Measurements from ENCODE around the gene RICTOR. TPM values are rescaled to one million over a fixed set of nuclear protein-coding genes. Genes with fewer than 3 reads are reported as not detected.
A peak's percentile ranks its signal among the peaks of the same experiment; 100 is the strongest.

Gene RICTOR
- total and polyA plus RNA-seq, 7 experiments from 2014 or later = 16.2 to 96.2 (median 65.0) TPM

- peaks cover 22 to 70% (median 55%) of the 10 kb centered on the region in 5 donors for H3K36me3 Mint-ChIP-seq
- ChIA-PET CTCF (no interaction called here), POLR2A (no interaction called here)
- Histone ChIP-seq H3K27me3 (ENCODE audit: control insufficient read depth in 2 of 2, insufficient read depth in 2 of 2, low read length in 2 of 2) (no peaks in the 10 kb centered on the region), H3K9me3 (ENCODE audit: control insufficient read depth in 2 of 3, low read length in 3 of 3) (no peaks in the 10 kb centered on the region), H3K36me3 (ENCODE audit: control insufficient read depth in 2 of 3, insufficient read depth in 3 of 3, low read length in 3 of 3) (peaks cover 29 to 80% (median 49%) of the 10 kb centered on the region in 3 experiments), H3K4me3 (ENCODE audit: low read length) (no peak overlapping the region), H3K27ac (ENCODE audit: low read depth, low read length) (no peak overlapping the region), H3K4me1 (ENCODE audit: control insufficient read depth in 2 of 2, insufficient read depth in 2 of 2, low read length in 2 of 2) (no peaks in the 10 kb centered on the region)
- H3K27me3 Mint-ChIP-seq = no peaks in the 10 kb centered on the region
- intact Hi-C loops (cut with micrococcal nuclease) = no loop called here
- H3K27ac Mint-ChIP-seq = peak overlapping the region in 2 of 9 donors; percentile 62 to 86
- peaks cover 10 to 67% (median 36%) of the 10 kb centered on the region in 7 donors for H3K4me1 Mint-ChIP-seq
- ATAC-seq (no peak), DNase-seq (no peak)
- H3K9me3 Mint-ChIP-seq = no peaks in the 10 kb centered on the region
- H3K4me3 Mint-ChIP-seq = no peak overlapping the region
Measured at GRCh38 chr5:39113354-39113953, 39.3 kb upstream of the RICTOR start.

- H3K9me3 ChIP-seq (ENCODE audit: control insufficient read depth in 2 of 3, low read length in 3 of 3) = no peaks in the 10 kb centered on the region
- no peak for DNase-seq
- ChIA-PET POLR2A (no interaction called here), CTCF (no interaction called here)
- no peaks in the 10 kb centered on the region for H3K27me3 Mint-ChIP-seq
- no peak overlapping the region for H3K4me3 Mint-ChIP-seq
- peak overlapping the region in 8 of 9 donors; percentile 0 to 84 (median 53) for H3K27ac Mint-ChIP-seq
- H3K4me1 Mint-ChIP-seq = peaks cover 0 to 37% (median 10%) of the 10 kb centered on the region in 7 donors
- H3K36me3 ChIP-seq (ENCODE audit: control insufficient read depth in 2 of 3, insufficient read depth in 3 of 3, low read length in 3 of 3) = peaks cover 5 to 72% (median 38%) of the 10 kb centered on the region in 3 experiments
- intact Hi-C loops (cut with micrococcal nuclease) = loop anchor here in 1 of 2 donors (5.0 to 10.0 kb wide), 2 partner anchors 37 to 665 kb away; partner anchors contain the start of gene RICTOR
- no peak overlapping the region for H3K4me3 ChIP-seq (ENCODE audit: low read length)
- peaks cover 7 to 50% (median 34%) of the 10 kb centered on the region in 5 donors for H3K36me3 Mint-ChIP-seq
- H3K27ac ChIP-seq (ENCODE audit: low read depth, low read length) = no peak overlapping the region
- no peaks in the 10 kb centered on the region for H3K9me3 Mint-ChIP-seq
- no peaks in the 10 kb centered on the region for H3K4me1 ChIP-seq (ENCODE audit: control insufficient read depth in 2 of 2, insufficient read depth in 2 of 2, low read length in 2 of 2)
- no peak for ATAC-seq
- no peaks in the 10 kb centered on the region for H3K27me3 ChIP-seq (ENCODE audit: control insufficient read depth in 2 of 2, insufficient read depth in 2 of 2, low read length in 2 of 2)
Measured at GRCh38 chr5:39109606-39110005, 35.4 kb upstream of the RICTOR start.

- Mint-ChIP-seq H3K27me3 (no peaks in the 10 kb centered on the region), H3K9me3 (no peaks in the 10 kb centered on the region), H3K36me3 (peaks cover 11 to 50% (median 39%) of the 10 kb centered on the region in 5 donors), H3K4me1 (peaks cover 0 to 38% (median 15%) of the 10 kb centered on the region in 7 donors), H3K27ac (peak overlapping the region in 8 of 9 donors; percentile 0 to 84 (median 53)), H3K4me3 (no peak overlapping the region)
- ChIA-PET POLR2A (interaction anchor here (0.5 to 1.0 kb wide), 2 partner anchors 12 to 57 kb away, joined by 3 to 4 read pairs; no protein-coding TSS in a partner anchor), CTCF (no interaction called here)
- Histone ChIP-seq H3K9me3 (ENCODE audit: control insufficient read depth in 2 of 3, low read length in 3 of 3) (no peaks in the 10 kb centered on the region), H3K27ac (ENCODE audit: low read depth, low read length) (no peak overlapping the region), H3K4me1 (ENCODE audit: control insufficient read depth in 2 of 2, insufficient read depth in 2 of 2, low read length in 2 of 2) (no peaks in the 10 kb centered on the region), H3K36me3 (ENCODE audit: control insufficient read depth in 2 of 3, insufficient read depth in 3 of 3, low read length in 3 of 3) (peaks cover 0 to 72% (median 42%) of the 10 kb centered on the region in 3 experiments), H3K4me3 (ENCODE audit: low read length) (no peak overlapping the region), H3K27me3 (ENCODE audit: control insufficient read depth in 2 of 2, insufficient read depth in 2 of 2, low read length in 2 of 2) (no peaks in the 10 kb centered on the region)
- DNase-seq = no peak
- ATAC-seq = no peak
- intact Hi-C loops (cut with micrococcal nuclease) = loop anchor here in 1 of 2 donors (1.0 to 10.0 kb wide), 3 partner anchors 10 to 664 kb away; partner anchors contain the start of gene RICTOR
Measured at GRCh38 chr5:39108987-39109386, 34.8 kb upstream of the RICTOR start.

DNA sequence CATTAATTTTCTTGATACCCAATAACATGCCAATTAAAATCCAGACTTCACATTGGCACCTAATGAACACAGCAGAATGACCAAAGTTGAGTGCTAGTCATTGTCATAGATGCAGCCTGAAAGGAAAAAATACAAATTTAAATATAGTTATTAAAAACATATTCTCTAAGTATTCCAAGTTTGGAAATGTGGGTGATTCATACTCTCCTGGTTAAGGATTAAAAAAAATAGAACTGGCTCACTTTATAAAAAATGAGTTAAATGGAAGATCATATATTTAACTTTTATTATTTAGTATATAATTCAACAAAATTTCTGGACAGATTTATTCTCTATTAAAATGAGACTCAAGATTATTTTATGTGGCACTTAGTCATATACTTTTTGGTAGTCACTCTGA lies 33.2 kb upstream of the RICTOR start:
- H3K4me3 ChIP-seq (ENCODE audit: low read length) = no peak overlapping the region
- no peaks in the 10 kb centered on the region for H3K9me3 ChIP-seq (ENCODE audit: control insufficient read depth in 2 of 3, low read length in 3 of 3)
- Mint-ChIP-seq H3K9me3 (peaks cover 0 to 1% (median 0%) of the 10 kb centered on the region in 11 donors), H3K4me1 (peaks cover 0 to 44% (median 22%) of the 10 kb centered on the region in 7 donors), H3K27ac (peak overlapping the region in 1 of 9 donors; percentile 66), H3K36me3 (peaks cover 17 to 55% (median 37%) of the 10 kb centered on the region in 5 donors), H3K27me3 (no peaks in the 10 kb centered on the region), H3K4me3 (no peak overlapping the region)
- ATAC-seq (no peak), DNase-seq (no peak)
- ChIA-PET POLR2A (no interaction called here), CTCF (interaction anchor here (0.6 kb wide), 1 partner anchor 1777 kb away, joined by 3 read pairs; no protein-coding TSS in a partner anchor)
- peaks cover 0 to 75% (median 35%) of the 10 kb centered on the region in 3 experiments for H3K36me3 ChIP-seq (ENCODE audit: control insufficient read depth in 2 of 3, insufficient read depth in 3 of 3, low read length in 3 of 3)
- no peak overlapping the region for H3K27ac ChIP-seq (ENCODE audit: low read depth, low read length)
- no peaks in the 10 kb centered on the region for H3K4me1 ChIP-seq (ENCODE audit: control insufficient read depth in 2 of 2, insufficient read depth in 2 of 2, low read length in 2 of 2)
- no peaks in the 10 kb centered on the region for H3K27me3 ChIP-seq (ENCODE audit: control insufficient read depth in 2 of 2, insufficient read depth in 2 of 2, low read length in 2 of 2)
- intact Hi-C loops (cut with micrococcal nuclease) = loop anchor here in 1 of 2 donors (2.0 to 10.0 kb wide), 3 partner anchors 35 to 663 kb away; partner anchors contain the start of gene RICTOR

DNA sequence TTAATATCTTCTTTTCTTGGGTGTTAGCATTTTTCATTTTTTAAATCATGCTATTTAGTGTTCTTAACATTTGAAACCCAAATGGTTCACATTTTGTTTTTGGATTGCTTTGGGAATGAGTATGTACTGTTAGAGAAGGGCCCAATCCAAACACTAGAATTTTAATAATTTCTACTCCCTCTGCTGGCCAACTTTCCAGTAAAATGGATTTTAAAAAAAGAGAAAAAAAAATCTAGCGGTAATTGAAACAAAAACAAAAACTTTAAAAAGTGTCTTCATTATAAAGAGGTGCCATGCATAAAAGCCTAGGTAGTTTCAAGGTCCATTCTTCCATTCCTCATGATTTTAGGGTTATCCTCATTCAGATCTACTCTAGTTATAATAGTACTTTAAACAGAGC lies 32.1 kb upstream of the RICTOR start:
- ChIA-PET POLR2A (no interaction called here), CTCF (interaction anchor here (1.5 kb wide), 1 partner anchor 101 kb away, joined by 3 read pairs; no protein-coding TSS in a partner anchor)
- Histone ChIP-seq H3K27me3 (ENCODE audit: control insufficient read depth in 2 of 2, insufficient read depth in 2 of 2, low read length in 2 of 2) (no peaks in the 10 kb centered on the region), H3K4me1 (ENCODE audit: control insufficient read depth in 2 of 2, insufficient read depth in 2 of 2, low read length in 2 of 2) (peaks cover 0 to under 1% of the 10 kb centered on the region in 2 donors), H3K9me3 (ENCODE audit: control insufficient read depth in 2 of 3, low read length in 3 of 3) (no peaks in the 10 kb centered on the region), H3K27ac (ENCODE audit: low read depth, low read length) (peak overlapping the region; percentile 23), H3K36me3 (ENCODE audit: control insufficient read depth in 2 of 3, insufficient read depth in 3 of 3, low read length in 3 of 3) (peaks cover 0 to 71% (median 29%) of the 10 kb centered on the region in 3 experiments), H3K4me3 (ENCODE audit: low read length) (no peak overlapping the region)
- Mint-ChIP-seq H3K27me3 (no peaks in the 10 kb centered on the region), H3K9me3 (peaks cover 0 to 1% (median 0%) of the 10 kb centered on the region in 11 donors), H3K4me3 (no peak overlapping the region), H3K4me1 (peaks cover 4 to 52% (median 28%) of the 10 kb centered on the region in 7 donors), H3K27ac (peak overlapping the region in 7 of 9 donors; percentile 9 to 67 (median 51)), H3K36me3 (peaks cover 17 to 57% (median 39%) of the 10 kb centered on the region in 5 donors)
- ATAC-seq = no peak
- intact Hi-C loops (cut with micrococcal nuclease) = loop anchor here in 1 of 2 donors (1.0 to 10.0 kb wide), 4 partner anchors 34 to 662 kb away; partner anchors contain the start of gene RICTOR
- DNase-seq = peak in 3 of 9 donors; percentile 5 to 29 (median 22)

GRCh38 chr5:39104221-39104620 lies 30.0 kb upstream of the RICTOR start:
- POLR2A ChIA-PET = interaction anchor here (0.7 kb wide), 1 partner anchor 91 kb away, joined by 3 read pairs; no protein-coding TSS in a partner anchor
- no peak overlapping the region for H3K4me3 ChIP-seq (ENCODE audit: low read length)
- CTCF ChIA-PET = no interaction called here
- H3K27ac ChIP-seq (ENCODE audit: low read depth, low read length) = no peak overlapping the region
- H3K36me3 Mint-ChIP-seq = peaks cover 12 to 46% (median 40%) of the 10 kb centered on the region in 5 donors
- H3K36me3 ChIP-seq (ENCODE audit: control insufficient read depth in 2 of 3, insufficient read depth in 3 of 3, low read length in 3 of 3) = peaks cover 0 to 54% (median 14%) of the 10 kb centered on the region in 3 experiments
- peak overlapping the region in 8 of 9 donors; percentile 7 to 86 (median 66) for H3K27ac Mint-ChIP-seq
- peaks cover 14 to 61% (median 40%) of the 10 kb centered on the region in 7 donors for H3K4me1 Mint-ChIP-seq
- no peak for ATAC-seq
- no peaks in the 10 kb centered on the region for H3K27me3 Mint-ChIP-seq
- no peak for DNase-seq
- H3K9me3 ChIP-seq (ENCODE audit: control insufficient read depth in 2 of 3, low read length in 3 of 3) = no peaks in the 10 kb centered on the region
- H3K4me1 ChIP-seq (ENCODE audit: control insufficient read depth in 2 of 2, insufficient read depth in 2 of 2, low read length in 2 of 2) = peaks cover 13 to 20% of the 10 kb centered on the region in 2 donors
- H3K9me3 Mint-ChIP-seq = peaks cover 0 to 3% (median 0%) of the 10 kb centered on the region in 11 donors
- no peak overlapping the region for H3K4me3 Mint-ChIP-seq
- H3K27me3 ChIP-seq (ENCODE audit: control insufficient read depth in 2 of 2, insufficient read depth in 2 of 2, low read length in 2 of 2) = no peaks in the 10 kb centered on the region
- intact Hi-C loops (cut with micrococcal nuclease) = loop anchor here in 1 of 2 donors (10.0 kb wide), 1 partner anchor 659 kb away; no protein-coding TSS in a partner anchor

All from naive thymus-derived CD4-positive, alpha-beta T cell (primary cell).